Stimulated activated effector memory CD8-positive, alpha-beta T cell treated with anti-CD3 and anti-CD28 coated beads, Interleukin-12 subunit alpha, Interleukin-12 subunit beta, amount 100 ng/mL, for 72 hours (primary cell): ENCODE results near the gene PRSS33.

Source experiments
- ATAC-seq: fragments of 150-1000 bp; cut with Tn5 transposase; 2 replicates; pipeline ENCODE4 v1.10.0; 2021
- DNase-seq, 2 donors: peaks; one replicate each; pipeline ENCODE4 v3.0.0; 2021 to 2022; ENCODE audit warnings: low spot score in 2 of 2
- H3K27ac Mint-ChIP-seq: one replicate; pipeline ENCODE4 v1.8.0; 2022; ENCODE audit warnings: mild to moderate bottlenecking, mixed read lengths
- H3K36me3 Mint-ChIP-seq: one replicate; pipeline ENCODE4 v1.8.0; 2022; ENCODE audit warnings: mild to moderate bottlenecking, mixed read lengths
- H3K4me1 Mint-ChIP-seq: one replicate; pipeline ENCODE4 v1.8.0; 2022; ENCODE audit warnings: mixed read lengths
- H3K4me3 Mint-ChIP-seq: one replicate; pipeline ENCODE4 v1.8.0; 2022; ENCODE audit warnings: mild to moderate bottlenecking, mixed read lengths
- H3K9me3 Mint-ChIP-seq: one replicate; pipeline ENCODE4 v1.8.0; 2022; ENCODE audit warnings: mixed read lengths

PRSS33 gene

DNA sequence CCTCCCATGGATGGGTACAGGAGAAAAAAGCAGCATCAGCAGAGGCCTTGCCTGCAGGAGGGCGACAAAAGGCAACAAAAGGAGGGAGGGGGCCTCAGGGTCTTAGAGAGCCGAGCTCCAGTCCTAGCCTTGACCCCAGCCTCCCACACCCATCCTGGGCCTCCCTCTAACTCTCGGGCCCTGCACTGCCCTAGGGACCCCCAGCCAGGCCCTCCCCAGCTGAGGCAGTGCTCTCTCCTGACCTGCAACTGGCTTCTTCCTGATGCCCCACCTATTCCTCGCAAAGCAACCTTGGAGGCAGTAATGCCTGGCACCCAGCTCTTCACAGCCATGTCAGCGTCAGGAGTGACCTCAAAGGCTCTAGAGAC, 50.1 kb downstream of the PRSS33 start:
- DNase-seq: no peak
- H3K4me1 Mint-ChIP-seq: no peaks in the 10 kb centered on the region
- no peak overlapping the region for H3K27ac Mint-ChIP-seq
- H3K4me3 Mint-ChIP-seq: no peak overlapping the region
- H3K9me3 Mint-ChIP-seq: no peaks in the 10 kb centered on the region
- no peaks in the 10 kb centered on the region for H3K36me3 Mint-ChIP-seq
- no peak for ATAC-seq

GRCh38 chr16:2736476-2737237, 50.7 kb downstream of the PRSS33 start:
- peak overlapping the region; percentile 64 for H3K27ac Mint-ChIP-seq
- DNase-seq (no peak), ATAC-seq (no peak)
- H3K9me3 Mint-ChIP-seq: no peaks in the 10 kb centered on the region
- no peaks in the 10 kb centered on the region for H3K36me3 Mint-ChIP-seq
- H3K4me1 Mint-ChIP-seq: no peaks in the 10 kb centered on the region
- no peak overlapping the region for H3K4me3 Mint-ChIP-seq

GRCh38 chr16:2734844-2735515, 52.4 kb downstream of the PRSS33 start:
- DNase-seq: no peak
- no peaks in the 10 kb centered on the region for H3K4me1 Mint-ChIP-seq
- H3K27ac Mint-ChIP-seq: no peak overlapping the region
- H3K9me3 Mint-ChIP-seq: no peaks in the 10 kb centered on the region
- H3K4me3 Mint-ChIP-seq: no peak overlapping the region
- no peaks in the 10 kb centered on the region for H3K36me3 Mint-ChIP-seq
- ATAC-seq: peak; percentile 44
